NCI-H1930 (cell line): ENCODE measurements around the gene EFNA1.

Experiments
- DNase-seq, 2 experiments: peaks; one replicate each; lab custom pipeline; 2025; lab: John Stamatoyannopoulos, UW

EFNA1 gene

DNA sequence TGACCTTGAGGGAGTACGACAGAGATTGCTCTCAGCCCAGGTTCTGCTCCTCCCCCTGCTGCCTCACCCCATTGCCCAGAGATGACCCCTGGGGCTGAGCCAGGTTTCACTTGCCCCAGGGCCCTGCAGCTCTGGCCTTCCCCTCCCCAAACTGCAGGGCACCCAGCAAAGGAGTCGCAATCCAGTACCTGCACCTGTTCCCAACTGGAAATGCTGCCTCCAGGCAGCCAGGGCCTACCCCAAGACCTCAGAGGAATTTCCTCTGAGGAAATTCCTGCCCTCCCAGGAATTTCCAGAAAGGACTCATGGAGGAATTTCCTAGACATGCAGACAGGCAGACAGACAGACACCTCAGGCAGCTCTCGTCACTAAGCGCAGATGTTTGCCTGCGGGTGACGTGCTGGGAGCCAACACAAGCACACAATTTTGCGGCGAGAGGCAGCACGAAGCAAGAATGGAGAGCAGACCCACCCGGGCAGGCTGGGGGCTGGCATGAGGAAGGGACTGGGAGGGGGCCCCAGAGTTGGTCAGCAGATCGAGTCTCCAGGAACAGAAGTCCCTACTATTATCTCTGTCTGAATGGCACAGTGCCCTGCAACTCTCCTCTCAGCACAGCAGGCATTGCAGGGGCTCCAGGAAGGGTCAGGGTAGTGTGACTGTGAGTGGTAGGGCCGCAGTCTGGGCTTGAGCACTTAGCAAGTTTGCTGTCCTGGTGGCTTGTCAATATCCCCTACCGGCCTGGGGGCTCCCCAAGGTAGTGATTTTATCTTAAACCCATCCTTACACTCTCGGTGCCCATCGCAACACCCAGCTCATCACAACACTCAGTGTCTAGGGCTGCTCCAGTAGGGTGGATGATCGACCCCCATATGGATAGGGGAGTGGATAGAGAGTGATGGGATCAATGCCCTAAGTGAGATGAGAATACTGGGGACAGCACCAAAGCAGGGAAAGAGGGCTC is 2.9 kb upstream of the EFNA1 start:
- no peak for DNase-seq

DNA sequence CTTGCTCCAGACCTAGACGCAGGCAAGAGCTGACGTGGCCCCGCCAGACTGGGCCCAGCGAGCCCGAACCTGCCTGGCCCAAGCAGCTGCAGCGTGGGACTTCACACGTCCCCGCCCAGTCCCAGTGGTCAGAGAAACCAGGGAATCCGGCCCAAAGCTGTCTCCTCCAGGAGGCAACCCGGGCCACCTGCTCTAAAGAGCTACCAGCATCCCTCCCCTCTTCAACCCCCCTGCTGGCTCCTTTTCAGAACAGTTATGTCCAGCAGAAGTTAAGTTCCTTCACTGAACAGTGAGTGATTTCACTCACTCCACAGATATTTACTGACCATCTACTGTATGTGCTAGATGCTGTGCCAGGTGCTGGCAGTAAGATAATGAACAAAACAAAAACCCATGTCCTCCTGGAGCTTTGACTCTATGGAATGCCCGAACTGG is 2.1 kb upstream of the EFNA1 start:
- DNase-seq: no peak

DNA sequence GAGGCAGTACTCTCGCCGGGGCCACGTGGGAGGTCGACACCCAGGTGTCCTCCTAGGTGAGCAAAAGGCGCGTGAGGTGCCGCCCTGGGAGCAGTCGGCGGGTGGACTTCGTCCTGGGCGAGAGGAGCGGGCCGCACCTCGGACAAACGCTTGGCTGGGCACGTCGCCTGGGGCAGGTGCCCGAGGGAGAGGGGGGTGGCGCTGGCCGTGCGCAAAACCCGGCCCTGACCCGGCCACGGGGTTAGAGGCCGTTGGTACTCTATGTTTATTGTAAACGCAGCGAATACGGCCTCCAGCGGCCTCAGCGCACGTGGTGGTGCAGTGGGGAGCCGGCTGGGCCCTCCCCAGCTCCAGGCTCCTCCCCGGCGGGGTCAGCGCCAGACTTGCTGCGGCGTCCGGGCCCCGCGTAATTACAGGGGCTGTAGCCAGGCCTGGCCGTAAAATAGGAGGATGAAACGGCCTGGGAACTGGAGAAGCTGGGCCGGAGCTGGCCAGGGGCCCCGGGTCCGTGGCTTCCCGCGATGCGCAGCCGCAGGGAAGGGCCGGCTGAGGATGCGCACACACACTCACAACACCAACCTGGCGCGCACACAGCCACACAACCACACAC is 1.6 kb upstream of the EFNA1 start:
- no peak for DNase-seq

DNA sequence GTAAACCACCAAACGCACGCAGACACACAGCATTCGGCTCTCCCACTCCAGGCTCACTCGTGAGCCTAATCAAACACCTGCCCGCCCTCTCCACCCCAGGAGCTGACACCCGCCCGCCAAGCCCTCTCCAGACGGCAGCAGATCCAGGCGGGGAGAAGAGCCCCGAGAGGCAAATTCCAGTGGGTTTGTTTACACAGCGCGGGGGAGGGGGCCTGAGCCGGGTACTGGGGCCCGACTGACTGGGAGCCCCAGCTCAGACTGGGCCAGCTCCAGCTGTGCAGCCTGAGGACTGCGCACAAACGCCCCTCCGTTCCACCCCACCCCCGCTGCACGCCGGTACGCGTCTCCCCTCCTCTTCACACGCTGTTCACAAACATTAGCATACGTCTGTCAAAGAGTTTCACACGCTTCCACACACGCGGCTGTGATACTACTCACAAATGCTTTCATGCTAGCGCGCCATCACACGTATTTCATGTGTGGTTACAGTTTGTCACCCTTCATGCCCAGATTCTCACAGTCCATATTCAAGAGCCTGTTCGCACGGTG is 1.0 kb upstream of the EFNA1 start:
- DNase-seq: no peak

DNA sequence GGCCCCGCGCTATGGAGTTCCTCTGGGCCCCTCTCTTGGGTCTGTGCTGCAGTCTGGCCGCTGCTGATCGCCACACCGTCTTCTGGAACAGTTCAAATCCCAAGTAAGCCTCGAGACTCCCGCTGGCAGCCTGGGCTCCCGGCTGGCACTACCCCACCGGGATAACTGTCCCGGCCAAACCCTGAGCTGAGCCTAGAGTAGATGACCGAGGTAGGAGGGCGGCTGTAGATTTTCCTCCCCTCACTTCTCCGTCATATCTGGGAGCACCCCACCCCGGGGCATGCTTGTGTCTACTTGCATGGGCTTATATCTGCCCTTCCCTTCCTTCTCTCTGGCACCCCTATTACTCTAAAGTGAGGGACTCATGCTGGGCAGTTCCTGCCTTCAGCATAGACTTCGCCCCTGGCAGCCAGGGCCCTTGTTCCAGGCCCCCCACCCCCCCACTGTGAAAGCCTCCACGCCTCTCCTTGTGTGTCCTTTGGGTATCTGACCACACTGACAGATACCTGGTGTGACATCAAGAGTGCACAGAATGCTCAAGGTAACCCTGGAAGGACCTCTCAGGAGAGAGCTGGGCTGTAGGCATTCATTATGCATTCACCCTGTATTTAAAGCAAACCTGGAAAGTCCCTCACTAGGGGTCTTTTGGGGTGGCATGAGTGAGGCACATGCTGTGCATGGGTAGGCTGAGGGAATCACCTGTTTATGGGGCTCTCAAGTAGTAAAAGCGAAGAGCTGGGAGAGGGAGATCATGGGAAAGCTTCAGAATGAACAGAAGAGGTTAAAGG is 485 bp downstream of the EFNA1 start:
- DNase-seq: no peak

DNA sequence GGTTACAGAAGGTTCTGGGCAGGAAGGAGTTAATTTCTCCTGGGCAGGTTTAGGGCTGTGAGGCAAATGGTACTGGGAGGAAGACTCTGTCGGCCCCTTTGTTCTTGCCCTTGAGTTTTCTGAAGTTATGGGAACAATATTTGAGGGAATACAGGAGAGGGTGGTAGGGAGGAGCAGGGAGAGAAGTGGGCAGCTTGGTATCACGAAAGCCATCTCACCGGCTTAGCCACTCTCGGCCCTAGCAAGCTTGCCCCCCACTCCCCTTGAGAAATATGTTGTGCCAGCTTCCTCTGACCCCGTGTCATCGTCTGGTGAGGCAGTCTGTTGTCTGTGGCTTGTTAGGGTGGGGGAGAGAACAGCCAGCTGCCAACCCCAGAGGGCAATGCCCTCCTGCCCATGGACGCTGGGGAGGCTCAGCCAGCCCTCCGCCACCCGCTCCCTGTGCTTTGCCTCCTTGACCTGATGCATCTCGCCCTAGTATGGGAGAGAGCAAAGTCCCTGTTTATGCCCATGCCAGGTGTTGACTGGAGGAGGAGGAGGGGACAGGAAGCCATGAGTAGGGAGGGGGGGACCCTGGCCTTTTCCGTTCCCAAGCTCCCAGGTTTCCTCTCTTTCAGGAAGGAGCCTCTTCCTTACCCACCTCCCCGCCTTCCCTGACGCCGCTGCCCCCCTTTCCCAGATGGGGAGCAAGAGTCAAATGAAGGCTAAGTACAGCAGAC is 1.2 kb downstream of the EFNA1 start:
- no peak for DNase-seq

DNA sequence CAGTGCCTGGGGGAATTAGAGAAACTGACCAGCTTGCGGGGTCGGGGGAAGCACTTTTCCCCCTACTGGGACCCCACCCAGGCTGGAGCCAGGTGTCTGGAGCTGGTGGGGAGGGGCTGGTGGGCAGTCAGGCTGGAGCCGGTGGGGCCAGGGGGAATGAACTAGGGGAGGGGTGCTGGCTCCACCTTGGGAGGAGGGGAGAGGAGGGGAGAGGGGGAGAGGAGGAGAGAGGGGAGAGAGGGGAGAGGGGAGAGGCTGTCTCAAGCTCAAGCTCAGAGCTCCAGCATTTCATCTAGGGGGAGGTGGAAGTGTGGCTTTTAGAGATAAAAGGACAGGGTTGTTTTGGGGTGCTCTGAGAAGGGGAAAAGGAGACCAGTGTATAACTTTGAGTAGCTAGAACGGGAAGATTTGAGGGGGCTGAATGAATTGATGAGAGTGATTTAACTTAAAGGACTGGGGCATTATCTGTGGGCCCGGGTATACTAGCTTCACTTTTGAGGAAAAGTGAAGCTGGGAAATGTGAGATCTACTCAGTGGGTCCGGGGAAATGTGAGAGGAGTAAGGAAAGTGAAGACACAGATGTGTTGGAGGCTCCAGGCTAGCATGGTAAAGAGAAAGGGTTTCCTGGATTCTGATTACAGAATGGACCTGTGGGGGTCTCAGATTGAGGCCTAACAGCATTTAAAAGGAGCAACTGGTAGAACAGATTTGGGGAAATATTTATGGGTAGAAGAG is 2.8 kb downstream of the EFNA1 start:
- DNase-seq: no peak

DNA sequence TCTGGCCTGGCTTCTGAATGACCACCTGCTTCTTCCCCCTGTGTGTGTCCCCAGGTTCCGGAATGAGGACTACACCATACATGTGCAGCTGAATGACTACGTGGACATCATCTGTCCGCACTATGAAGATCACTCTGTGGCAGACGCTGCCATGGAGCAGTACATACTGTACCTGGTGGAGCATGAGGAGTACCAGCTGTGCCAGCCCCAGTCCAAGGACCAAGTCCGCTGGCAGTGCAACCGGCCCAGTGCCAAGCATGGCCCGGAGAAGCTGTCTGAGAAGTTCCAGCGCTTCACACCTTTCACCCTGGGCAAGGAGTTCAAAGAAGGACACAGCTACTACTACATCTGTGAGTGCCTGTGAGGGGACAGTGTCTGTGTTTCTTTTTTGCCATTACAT is 3.6 kb downstream of the EFNA1 start:
- no peak for DNase-seq

DNA sequence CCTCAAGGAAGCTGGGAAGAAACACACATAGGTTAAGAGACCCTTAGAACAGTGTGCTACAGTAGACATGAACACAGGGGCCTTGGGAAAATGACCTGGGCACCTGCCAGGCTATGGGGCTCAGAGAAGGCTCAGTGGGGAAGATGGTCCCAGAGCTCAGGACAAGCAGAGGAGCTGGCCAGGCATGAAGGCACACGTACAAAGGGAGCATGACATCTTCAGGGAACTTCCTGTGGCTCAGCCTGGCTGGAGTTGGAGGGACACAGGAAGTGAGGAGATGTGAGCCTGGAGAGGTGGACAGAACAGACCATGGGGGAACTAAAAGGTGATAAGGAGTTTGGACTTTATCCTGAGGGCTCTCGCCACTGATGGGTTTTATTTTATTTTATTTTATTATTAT is 4.2 kb downstream of the EFNA1 start:
- DNase-seq: no peak

DNA sequence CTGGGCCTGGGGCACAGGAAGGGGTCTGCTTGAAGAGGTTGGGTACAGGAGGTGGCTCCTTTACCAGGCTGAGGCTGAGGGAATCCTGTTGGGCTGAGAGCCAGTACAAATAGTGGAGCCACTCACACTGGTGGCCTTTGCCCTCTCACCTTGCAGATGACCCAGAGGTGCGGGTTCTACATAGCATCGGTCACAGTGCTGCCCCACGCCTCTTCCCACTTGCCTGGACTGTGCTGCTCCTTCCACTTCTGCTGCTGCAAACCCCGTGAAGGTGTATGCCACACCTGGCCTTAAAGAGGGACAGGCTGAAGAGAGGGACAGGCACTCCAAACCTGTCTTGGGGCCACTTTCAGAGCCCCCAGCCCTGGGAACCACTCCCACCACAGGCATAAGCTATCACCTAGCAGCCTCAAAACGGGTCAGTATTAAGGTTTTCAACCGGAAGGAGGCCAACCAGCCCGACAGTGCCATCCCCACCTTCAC is 6.2 kb downstream of the EFNA1 start:
- DNase-seq: no peak

DNA sequence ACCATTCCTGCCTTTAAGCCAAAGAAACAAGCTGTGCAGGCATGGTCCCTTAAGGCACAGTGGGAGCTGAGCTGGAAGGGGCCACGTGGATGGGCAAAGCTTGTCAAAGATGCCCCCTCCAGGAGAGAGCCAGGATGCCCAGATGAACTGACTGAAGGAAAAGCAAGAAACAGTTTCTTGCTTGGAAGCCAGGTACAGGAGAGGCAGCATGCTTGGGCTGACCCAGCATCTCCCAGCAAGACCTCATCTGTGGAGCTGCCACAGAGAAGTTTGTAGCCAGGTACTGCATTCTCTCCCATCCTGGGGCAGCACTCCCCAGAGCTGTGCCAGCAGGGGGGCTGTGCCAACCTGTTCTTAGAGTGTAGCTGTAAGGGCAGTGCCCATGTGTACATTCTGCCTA is 6.6 kb downstream of the EFNA1 start:
- DNase-seq: no peak

DNA sequence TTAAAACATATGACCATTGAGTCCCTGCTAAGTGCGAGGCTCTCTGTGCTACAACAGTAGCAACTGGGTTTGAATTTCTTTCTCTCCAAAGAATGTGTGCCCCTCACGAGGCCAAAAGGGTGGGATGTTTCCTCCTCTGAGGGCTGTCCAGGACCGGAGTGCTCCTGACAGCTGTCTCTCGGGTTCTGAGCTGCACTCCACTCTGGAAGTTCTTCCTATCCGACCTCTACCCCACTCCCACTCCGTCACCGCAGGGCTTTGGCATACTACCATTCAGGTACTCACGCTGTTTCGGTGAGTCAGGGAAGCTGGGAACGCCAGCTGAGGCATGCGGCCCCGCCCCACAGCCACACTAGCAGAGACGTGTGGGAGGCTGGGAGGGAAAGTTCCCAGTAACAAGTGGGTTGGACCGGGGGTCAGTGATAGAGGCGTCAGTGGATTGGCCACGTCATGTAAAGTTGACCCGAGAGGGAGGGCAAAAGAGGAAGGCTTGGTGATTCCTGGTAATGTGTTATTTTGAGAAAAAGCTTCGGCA is 7.3 kb downstream of the EFNA1 start:
- no peak for DNase-seq

DNA sequence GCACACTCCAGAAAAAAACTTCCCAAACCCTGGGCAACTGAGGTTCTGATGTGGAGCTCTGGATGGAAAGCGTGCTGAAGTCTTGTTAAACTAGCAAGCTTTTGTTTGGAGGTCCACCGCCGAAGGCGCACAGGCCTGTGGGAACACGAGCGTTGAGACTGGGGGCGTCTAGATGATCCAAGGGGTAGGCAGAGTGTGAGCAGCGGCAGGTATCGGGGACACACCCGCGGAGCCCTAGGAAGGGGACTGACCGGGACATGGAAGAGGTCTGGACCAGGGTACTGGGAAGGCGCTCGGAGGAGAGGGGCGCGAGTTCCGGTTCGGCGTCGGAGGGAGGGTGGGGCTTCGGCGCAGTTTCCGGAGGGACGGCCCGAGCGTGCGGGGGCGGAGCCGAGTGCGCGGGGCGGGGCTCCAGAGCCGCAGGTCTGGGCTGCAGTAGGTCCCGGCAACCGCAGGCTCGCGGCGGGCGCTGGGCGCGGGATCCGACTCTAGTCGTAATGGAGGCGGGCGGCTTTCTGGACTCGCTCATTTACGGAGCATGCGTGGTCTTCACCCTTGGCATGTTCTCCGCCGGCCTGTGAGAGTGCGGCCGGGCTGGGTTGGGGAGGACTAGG is 7.8 kb downstream of the EFNA1 start, which contains the start of gene SLC50A1:
Gene SLC50A1, plus strand, starts transcription at position 438 of the 614 bp plus-strand sequence. Its CDS starts 60 bp downstream, at position 498.
- peak; percentile 89 to 92 for DNase-seq

DNA sequence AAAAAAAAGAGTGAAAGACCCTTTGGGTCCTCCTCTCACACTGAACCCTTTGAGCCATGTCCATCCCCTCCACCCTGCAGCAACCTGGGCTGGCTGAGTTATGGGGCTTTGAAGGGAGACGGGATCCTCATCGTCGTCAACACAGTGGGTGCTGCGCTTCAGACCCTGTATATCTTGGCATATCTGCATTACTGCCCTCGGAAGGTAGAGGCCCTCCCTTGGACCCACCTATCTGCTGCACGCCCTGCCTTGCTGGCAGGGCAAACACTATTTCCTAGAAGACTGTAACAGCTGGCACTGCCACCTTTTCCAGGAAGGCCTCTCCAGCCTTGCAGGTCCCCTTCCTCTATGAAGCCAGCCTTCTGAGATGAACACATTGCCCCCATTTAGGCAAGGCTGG is 9.1 kb downstream of the EFNA1 start:
- no peak for DNase-seq

DNA sequence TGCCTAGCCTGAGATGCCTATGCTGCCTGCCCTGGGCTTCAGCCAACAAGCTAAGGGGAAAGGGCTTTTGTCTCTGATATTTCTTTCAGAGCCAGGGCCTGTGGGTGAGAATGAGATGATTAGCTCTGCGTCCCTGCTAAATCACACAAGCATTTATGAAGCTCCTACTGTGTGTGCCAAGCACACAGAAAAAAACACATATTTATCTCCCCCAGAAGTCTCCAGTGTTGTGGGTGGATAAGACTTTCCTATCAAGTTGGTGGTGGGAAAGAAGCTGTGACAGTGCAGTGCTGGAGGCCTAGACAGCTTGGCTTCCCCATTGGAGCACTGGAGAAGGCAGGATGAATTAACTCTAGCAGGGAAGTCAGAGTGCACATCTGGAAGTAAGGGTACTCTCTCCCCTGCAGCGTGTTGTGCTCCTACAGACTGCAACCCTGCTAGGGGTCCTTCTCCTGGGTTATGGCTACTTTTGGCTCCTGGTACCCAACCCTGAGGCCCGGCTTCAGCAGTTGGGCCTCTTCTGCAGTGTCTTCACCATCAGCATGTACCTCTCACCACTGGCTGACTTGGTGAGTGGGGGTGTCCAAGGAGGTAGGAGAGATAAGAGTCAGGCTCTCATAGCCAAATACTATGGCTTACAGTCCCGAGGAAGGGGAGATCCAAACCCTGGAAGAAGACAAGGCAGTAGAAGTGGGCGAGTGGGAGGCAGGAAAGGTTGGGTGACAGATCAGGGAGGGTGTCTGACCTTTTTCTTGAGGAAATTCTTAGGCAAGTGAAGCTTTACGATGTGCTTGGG is 9.7 kb downstream of the EFNA1 start:
- DNase-seq: no peak

DNA sequence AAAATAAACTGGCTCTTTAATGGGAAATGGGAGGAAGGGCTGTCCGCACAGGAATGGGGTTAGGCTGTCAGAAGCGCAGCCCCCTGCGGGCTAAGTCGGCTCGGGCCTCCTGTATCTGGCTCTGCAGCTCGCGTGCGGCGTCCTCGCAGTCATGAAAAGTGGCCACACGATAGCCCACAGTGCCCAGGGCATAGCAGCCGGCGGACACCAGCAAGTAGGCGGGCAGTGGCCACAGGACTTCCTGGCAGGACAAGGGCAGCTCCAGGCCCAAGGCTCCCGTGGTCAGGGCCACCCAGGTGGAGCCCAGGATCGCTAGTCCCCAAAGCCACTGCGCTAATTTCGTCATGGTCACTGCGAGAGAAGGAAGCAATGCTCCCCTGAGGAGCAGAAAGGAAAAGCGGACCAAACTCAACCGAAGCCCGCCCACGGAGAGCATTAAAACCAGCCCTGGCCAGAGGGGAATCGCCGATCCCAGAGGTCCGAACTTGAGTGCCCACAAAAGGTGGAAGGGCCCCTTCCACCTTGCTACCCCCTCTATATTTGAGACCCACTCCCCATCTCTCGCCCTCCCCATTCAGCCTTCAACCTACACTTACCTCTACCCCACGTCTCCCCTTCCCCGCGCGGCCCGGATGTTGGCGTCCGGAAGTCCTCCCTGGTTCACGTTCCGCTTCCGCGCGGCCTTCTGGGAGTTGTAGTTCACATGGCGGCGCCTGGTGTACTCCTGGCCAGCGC is 12.4 kb downstream of the EFNA1 start, which contains the start of gene DPM3:
Gene DPM3, minus strand, starts transcription at position 637 of the 735 bp plus-strand sequence. Its CDS starts 291 bp downstream, at position 346.
- DNase-seq: peak; percentile 61 to 75

DNA sequence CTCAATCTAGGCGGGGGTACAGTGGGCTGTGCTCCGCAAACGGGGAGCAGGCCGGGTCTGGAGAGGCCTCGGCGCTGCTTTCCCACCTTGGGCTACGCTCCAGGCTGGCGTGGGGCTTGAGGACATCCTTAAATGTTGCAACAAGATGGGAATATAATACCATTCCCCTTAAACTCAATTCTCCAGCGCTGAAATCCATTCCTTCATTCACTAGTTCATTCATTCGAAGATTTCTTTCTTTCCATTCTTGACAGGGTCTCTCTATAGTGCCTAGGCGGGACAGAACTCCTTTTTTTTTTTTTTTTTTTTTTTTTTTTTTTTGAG is 12.9 kb downstream of the EFNA1 start:
- no peak for DNase-seq

DNA sequence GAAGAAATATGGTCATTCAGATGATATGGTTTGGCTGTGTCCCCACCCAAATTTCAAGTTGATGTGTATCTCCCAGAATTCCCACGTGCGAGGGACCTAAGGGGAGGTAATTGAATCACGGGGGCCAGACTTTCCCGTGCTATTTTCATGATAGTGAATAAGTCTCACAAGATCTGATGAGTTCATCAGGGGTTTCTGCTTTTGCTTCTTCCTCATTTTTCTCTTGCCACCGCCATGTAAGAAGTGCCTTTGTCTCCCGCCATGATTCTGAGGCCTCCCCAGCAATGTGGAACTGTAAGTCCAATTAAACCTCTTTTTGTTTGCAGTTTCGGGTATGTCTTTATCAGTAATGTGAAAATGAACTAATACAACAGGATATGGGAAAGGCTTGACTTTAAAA is 14.1 kb downstream of the EFNA1 start:
- no peak for DNase-seq
